GM18858 (cell line): Measurements from ENCODE around the gene SNRK.

Experiments used
- ATAC-seq: cut with Tn5 transposase; IDR thresholded peaks from one replicate; pipeline ENCODE4 v1.9.1; 2021; ENCODE audit not compliant: unreplicated experiment

The SNRK gene, protein sequence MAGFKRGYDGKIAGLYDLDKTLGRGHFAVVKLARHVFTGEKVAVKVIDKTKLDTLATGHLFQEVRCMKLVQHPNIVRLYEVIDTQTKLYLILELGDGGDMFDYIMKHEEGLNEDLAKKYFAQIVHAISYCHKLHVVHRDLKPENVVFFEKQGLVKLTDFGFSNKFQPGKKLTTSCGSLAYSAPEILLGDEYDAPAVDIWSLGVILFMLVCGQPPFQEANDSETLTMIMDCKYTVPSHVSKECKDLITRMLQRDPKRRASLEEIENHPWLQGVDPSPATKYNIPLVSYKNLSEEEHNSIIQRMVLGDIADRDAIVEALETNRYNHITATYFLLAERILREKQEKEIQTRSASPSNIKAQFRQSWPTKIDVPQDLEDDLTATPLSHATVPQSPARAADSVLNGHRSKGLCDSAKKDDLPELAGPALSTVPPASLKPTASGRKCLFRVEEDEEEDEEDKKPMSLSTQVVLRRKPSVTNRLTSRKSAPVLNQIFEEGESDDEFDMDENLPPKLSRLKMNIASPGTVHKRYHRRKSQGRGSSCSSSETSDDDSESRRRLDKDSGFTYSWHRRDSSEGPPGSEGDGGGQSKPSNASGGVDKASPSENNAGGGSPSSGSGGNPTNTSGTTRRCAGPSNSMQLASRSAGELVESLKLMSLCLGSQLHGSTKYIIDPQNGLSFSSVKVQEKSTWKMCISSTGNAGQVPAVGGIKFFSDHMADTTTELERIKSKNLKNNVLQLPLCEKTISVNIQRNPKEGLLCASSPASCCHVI

DNA sequence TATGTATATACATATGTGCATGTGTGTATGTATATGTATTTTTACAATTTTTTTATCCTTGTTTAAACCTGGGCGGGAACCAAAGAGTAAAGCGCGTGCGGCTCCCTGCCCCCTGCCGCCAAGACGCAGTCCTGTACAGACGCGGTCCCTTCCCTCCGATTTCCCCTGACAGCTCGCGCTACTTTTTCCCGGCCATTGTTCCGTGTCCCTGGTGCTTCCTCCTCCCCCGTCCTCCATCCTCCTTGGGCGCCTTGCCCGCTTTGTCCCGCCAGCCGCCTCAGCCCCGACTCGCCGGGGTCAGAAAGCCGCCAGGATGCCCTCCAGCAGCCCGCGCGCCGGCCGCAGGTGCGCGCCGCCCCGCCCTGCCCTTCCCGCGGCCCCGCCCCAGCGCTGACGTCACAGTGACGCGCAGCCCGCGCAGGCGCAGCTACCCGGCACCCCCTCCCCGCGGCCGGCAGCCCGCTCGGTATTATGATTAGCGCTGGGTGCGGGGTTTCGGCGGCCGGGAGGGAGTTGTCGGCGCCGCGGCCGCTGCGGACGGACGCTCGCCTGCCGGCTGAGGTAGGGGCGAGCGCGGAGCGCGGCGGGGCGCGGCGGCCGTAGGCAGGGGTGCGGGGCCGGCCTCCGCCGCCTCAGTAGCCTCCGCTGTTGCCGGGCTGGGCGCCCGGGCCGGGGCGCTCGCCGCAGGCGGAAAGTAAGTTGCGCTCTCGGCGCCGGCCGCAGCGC is at the start of gene SNRK:
Gene SNRK (plus strand): TSS at position 426 of the 726 bp plus-strand sequence. CDS start 16,664 bp downstream, outside the sequence.
- peak; percentile 64 for ATAC-seq

DNA sequence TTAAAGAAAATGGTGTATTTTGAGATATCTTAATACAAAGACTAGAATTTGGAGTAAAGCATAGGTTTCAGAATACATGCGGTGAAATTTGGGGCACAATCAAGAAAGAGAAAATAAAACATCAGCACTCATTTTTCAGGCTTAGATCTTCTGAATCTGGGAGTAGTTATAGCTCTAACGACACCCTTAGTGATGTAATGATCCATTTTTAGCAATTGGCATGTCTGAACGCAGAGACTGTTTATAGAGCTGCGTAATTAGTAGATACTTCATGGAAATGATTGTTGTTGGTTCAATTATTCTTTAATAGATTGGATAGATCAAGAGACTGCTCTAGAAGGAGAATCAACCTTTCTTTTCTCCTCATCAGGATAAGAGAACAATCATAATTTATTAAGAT is 47.5 kb upstream of the SNRK start:
- ATAC-seq = no peak

DNA sequence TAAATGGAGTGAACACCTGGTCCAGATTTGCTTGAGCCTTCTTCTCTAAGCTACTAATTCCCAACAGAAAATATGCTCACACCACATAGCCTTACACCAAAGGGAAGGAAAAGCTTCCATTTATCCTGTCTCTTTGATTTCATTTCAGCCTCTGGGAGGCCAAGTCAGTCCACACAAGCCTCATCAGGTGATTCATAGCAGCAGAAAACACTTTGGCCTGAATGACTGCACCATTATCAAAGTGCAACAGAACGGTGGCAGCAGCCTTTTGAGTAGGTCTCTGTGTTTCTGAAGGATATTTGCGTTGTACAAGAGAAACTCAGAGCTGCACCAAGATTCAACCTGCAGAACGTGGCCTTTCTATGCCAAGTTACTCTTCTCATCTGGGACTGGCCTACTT is 46.6 kb upstream of the SNRK start:
- ATAC-seq = no peak

DNA sequence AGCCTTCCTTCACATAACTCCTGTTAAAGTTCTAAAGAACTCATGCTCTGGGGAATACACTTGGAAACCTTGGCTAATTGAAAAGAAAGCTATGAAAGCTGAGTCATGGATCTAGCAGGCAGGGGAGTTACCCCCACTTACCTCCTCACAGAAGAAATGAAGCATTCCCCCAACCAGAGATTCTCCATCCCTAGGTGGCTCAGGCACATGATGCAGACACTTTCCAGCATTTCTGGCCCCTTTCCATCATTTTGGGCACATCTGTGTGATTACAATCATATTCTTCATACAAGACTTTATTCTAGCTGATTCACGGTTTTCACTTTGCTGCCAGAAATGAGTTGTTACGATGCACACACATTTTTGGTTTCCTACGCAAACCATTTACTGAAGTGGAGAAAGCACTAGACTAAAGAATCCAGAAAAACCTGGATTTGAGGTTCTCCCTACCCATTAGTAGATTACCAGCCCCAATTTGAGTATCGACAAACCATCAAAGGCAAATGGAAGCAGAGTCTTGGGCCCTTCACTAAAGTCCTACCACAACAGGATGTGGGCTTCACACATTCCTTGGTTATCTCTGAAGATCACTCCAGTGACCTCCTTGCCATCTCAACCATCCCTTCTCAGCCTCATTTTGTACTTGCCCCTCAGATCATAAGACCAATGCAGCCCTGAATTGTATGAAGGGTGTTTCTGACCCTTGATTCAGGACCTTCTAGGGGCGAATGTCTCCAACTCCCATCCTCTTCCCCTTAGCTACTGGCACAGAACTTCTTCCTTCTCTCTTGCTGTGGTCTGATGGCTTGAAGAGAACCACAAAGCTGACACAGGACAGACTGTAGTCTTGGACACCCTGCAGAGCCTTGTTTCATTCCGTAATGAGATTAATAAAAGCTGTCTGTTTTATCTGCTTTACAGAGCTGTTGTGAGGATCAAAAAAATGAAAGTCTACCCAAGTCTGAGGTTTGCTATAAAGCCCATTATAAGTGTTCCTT is 42.5 kb upstream of the SNRK start:
- no peak for ATAC-seq

DNA sequence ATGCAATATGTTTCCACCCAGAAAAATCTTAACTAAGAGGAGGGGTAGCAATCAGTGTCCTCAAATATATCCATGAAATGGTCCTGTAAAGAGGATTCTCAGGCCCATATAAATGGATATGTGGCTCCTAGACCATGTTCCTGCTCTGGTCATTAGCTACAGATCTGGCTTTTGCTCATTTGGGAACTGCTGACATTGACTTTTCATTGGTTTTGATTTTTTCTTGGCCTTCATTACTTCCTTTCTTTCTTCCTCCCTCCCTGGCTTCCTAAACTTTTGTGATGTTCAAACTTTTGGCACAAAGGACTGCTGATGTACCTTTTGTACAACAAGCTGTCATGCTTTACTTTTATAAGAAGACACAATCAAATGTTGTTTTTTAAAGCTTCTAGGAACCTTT is 41.6 kb upstream of the SNRK start:
- no peak for ATAC-seq

DNA sequence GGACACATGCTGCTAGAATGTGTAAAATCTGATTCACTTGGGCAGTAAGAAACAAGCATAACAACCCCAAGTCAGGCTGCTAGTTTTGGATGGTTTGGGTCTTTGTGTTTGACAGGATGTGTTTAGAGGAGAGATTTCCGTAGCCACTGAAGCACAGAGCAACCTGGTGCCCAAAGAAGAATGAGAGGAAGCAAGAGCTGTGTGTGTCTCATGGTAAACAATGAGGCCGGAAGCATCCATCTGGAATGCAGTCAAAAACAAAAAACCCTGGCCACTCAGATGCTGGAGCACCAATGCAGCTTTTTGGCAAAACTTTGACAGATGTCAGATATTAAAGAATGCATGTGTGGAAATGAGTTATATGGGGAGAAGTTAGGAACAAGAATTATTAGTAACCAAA is 39.4 kb upstream of the SNRK start:
- ATAC-seq = no peak

DNA sequence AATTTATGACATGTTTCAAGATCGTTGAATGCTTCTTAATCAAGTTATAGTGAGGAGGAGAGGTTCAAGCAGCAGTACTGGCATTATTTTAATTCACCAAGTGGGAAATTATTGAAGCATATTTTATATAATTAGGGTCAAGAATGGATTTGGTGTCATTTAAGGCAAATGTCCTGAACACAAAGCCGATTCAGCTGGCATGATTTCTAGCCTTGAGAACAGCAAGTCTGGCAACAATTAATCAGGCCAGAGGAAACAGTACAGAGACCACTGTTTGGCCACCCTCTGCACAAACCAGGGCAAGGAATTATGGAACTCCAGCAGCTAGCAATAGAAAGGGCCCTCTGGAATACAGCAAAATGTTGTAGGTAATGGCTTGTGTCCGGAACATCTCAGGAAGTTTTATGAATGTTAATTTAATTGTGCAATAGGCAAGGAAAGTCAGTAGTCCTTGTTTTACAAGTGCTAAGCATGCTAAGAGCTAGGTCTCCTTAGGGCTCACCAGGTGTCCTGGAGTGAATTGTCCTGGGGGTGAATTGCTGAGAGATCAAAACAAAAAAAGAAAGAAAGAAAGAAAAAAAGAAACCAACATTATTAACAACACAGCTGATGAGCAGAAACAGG is 38.7 kb upstream of the SNRK start:
- ATAC-seq = no peak

DNA sequence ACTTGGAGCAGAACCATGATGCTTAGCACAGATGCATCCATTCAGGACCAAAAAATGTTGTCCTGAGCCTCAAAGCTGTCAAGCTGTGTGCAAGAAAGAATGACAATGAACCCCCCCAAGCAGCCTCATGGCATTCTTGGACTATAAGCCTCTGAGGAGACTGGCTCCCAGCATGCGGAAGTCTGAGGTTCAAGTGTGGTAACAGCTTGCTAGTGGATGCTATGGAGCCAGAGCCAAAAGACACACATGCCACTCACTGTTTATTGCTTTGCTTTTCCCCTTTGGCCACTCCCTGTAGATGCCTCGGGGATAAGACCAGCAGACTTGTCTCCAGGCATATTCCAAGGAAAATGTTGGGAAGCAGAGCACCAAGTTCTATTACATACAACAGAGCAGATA is 38.2 kb upstream of the SNRK start:
- no peak for ATAC-seq

DNA sequence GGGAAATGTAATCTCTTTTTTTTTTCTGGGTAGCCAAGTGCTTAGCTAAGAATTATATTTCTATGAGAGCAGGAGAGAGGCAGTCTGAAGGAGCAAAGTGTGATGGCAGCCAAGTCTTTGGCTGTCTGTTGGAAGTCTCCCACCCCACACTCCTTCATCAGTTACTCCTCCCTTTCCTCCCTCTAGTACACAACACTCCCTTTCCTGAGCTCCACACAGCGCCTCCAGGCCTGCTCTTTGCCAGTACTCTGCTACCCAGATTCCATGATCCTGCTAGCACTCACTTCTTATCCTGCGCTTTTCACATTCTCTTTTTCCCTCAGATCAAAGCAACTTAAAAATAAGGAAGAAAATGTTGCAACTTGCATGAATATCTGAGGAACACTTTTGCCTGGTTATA is 37.4 kb upstream of the SNRK start:
- ATAC-seq = no peak

DNA sequence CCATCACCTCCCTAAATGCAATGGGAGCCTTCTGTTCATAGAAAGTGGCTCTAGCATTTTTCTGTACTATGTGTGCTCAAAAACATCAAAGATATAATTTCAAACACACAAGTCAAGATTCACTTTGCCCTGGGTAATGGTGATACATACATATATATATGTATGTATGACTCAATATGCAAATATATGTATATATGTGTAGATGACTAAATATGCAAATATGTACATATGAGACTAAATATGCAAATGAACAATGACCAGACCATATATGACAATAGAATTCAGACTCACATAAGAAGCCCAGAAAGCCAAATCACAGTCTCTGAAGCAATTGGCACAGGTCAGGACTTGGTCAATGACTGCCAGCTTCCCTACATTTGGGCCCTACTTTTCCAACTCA is 36.9 kb upstream of the SNRK start:
- ATAC-seq = no peak

DNA sequence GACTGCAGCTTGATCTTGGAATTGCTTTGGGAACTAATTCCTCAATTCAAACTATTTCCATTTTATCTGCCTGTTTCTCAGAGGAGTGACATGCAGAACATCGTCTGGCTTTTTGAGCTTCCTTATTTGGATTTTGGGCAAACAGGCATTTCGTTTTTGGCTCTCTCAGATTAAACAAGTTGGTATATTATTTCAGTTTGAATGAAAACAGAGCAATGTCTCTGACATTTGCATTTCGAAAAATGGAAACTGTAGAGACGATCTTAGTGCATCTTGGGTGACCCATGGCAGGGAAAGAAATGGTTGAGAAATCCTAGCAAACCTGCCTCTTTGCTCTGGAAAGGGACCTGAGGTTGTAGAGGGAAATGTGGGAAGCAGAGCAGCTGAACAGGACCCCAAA is 33.0 kb upstream of the SNRK start:
- ATAC-seq = no peak

DNA sequence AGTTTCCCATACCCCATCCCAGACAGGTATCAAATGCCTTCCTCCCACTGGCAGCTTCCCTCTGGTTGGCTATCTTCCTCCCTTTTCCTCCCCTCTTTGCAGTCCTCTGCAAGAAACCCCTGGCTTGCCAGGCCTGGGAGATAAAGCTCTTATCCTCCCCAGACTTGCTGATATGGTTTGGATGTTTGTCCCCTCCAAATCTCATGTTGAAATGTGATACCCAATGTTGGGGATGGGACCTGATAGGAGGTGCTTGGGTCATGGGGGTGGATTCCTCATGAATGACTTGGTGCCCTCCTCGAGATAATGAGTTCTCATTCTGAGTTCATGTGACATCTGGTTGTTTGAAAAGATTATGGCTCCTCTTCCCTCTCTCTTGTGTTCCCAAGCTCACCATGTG is 32.2 kb upstream of the SNRK start:
- ATAC-seq = no peak

DNA sequence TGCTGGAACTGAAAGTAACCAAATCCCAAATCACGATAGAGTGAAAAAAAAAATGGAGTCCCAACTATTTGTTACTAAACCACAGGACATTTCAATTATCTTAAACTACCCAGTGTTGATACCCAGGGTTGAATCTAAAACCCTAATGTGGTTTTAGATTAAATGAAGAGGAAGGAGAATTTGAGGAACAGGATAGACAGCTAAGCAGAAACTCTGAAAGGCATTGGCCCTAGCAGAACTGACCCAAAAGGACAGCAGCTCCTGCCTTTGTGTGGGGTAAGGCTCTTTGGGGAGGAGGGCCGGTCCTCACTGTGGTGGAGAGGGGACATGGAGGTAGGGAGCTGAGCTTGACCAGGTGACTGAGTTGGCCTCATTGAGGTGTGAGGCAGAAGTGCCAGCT is 30.7 kb upstream of the SNRK start:
- no peak for ATAC-seq

DNA sequence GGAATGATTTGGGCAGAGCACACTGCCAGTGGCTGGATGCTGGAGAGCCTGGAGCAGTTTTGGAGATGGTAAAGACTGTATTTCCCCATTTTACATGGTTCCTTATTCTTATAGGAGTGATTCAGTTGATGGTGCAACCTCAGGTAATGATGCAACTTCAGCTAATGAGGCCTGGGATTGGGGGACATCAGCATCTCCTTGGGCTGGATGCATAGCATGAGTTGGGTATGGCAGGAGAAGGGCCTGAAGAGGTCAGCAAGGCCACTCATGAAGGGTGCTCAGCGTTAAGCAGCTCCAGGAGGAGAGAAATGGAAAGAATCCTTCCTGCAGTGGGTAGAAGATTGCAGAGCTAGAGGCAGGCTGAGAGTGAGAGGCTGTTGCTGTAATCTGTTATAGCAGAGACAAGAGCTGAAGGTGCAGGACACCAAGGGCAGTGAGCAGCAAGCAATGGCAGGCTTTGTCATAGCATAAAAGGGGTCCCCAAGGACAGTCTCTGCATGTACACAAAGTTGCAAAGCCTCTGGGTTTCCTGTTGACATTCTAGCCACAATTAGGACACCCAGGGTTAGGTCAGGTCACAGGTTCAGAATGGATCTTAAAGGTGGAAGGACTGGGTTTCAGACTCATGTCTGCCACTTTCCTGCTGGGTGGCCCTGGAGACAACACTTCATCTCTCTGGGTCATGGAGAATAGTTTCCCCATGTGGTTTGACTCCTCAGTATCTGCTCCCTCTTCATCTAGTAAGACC is 29.5 kb upstream of the SNRK start:
- ATAC-seq = no peak

DNA sequence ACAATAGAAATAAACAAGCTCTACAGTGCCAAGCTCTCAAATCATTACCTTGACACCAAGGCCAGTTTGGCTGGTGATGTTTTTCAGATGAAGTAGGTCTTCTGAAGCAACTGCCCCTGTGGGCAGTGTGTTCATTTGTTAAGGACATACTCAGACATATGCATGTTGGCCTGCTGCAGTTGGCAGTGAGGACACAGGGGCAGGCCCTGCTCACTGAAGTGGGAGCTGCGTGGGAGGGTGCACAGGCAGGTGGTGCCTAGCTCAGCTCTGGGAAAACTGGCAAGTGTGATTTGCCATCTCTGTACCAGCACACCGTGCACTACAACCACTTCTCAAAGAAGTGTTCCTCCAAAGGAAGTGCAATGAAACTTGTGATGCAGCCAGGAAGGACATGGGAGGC is 28.5 kb upstream of the SNRK start:
- no peak for ATAC-seq

DNA sequence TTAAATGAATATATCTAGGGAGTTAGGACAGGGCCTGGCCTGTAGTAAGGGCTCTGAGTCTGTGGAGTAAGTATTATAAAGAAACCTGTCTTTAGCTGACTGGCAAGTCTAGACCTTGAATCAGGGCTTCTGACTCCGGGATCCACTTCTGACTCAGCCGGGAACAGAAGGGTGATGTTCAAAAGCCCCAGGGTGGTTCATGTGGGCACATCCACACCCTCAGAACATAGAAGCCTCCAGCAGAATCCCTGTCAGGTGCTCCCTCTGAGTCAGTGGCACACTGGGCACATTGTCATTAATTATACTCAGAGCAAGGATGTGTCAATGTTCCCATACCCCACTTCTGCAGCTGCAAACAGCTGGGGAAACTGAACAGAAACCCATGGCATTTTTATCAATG is 26.7 kb upstream of the SNRK start:
- ATAC-seq = no peak

DNA sequence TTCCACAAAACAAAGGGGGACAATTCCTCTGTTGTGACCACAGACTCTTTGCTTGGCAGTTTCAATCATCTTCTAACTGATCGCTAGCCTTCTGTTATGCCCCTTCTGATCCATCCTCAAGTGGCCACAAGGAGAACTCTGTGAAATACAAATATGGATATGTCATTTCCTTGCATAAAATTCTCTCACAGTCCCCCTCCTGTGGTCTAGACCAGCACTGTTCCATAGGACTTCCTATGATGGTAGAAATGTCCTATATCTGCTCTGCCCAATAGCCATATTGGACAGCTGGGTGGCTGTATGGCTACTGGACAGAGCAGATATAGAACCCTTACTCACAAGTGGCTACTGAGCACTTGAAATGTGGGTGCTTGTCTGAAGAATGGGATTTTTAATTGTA is 25.9 kb upstream of the SNRK start:
- no peak for ATAC-seq

DNA sequence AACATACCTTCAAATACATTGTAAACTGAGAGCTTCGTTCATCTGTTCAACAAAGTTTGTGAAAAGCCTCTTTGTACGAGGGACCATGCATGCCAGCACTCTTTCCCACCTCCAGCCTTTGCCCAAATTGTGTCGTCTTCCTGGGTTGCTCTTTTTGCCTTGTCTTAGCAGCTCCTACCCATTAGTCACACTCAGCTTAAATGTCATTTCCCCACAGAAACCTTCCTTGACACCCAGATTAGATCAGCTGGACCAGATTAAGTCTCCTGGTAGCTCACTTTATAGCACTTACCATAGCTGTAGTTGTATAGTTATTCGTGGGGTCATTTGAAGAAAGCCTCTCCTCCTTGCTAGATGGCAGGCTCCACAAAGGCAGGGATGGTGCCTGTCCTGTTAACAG is 24.1 kb upstream of the SNRK start:
- ATAC-seq = no peak

DNA sequence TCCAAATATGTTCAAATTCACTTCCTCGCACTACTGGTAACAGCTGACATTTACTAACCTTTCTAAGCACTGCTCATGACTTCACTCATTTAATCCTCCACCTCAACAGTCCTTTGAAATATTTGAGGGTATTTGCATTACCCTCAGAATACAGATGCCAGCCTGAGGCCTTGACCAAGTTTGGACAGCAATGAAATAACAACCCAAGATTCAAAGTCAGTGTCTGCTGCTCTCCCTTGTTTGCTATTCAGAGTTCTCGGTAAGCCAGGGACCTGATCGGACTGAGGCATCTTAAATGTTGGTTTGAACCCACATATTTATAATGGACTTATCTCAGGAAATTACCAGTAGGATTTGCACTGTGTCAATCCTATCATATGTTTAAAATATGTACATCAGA is 19.9 kb upstream of the SNRK start:
- no peak for ATAC-seq

DNA sequence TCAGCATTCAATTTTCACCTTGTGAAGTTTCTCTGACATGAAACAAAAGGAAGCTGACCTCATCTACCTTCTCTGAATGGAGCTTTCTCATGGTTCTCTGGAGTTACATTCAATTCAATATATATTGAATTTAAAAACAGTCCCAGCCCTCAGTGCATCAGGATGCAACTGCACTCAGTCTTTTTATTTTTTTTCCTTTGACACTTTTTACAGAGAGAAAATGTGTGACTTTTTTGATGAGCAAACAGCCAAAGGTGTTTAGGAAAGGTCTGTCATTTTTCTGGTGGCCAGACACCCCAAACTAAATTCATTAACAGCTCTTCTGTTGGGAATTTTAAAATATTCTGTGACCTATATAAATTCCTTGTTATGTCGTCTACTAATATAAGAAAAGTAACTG is 19.3 kb upstream of the SNRK start:
- ATAC-seq = no peak
